Neural cell (in vitro differentiated cells): ENCODE measurements around the gene GGT6. TPM values are rescaled to one million over a fixed set of nuclear protein-coding genes. Genes with fewer than 3 reads are reported as not detected.

Experiments used
- H2AFZ ChIP-seq: fragments of 200-600, 300-800 bp; sonication (generic), shearing (Covaris generic); 2 replicates; pipeline ENCODE4 v1.6.0; 2014; ENCODE audit warnings: low read depth, mild to moderate bottlenecking, antibody characterized with exemption, low read length, moderate library complexity
- H3F3A ChIP-seq: fragments of 200-600 bp; shearing (Covaris generic); 2 replicates; pipeline ENCODE4 v1.6.1; 2016; ENCODE audit warnings: mild to moderate bottlenecking, moderate library complexity, mixed read lengths, antibody characterized with exemption, low read length; ENCODE audit not compliant: insufficient read depth, poor library complexity, severe bottlenecking
- H3K27ac ChIP-seq: fragments of 200-600, 300-800 bp; sonication (generic), shearing (Covaris generic); 2 replicates; pipeline ENCODE4 v1.5.1; 2014; ENCODE audit warnings: mild to moderate bottlenecking, low read length, moderate library complexity
- H3K27me3 ChIP-seq: fragments of 300-800, 200-600 bp; sonication (generic), shearing (Covaris generic); 2 replicates; pipeline ENCODE4 v1.6.0; 2014; ENCODE audit warnings: mild to moderate bottlenecking, low read depth, low read length, moderate library complexity; ENCODE audit not compliant: insufficient read depth
- H3K36me3 ChIP-seq: fragments of 300-800, 200-600 bp; sonication (generic), shearing (Covaris generic); 2 replicates; pipeline ENCODE4 v1.5.1; 2014; ENCODE audit warnings: mild to moderate bottlenecking, antibody characterized with exemption, low read length, moderate library complexity; ENCODE audit not compliant: insufficient read depth
- H3K4me2 ChIP-seq: fragments of 300-800, 200-600 bp; sonication (generic), shearing (Covaris generic); 2 replicates; pipeline ENCODE4 v1.6.0; 2014; ENCODE audit warnings: mild to moderate bottlenecking, low read length
- H3K4me3 ChIP-seq: fragments of 300-800, 200-600 bp; sonication (generic), shearing (Covaris generic); 2 replicates; pipeline ENCODE4 v1.5.1; 2014; ENCODE audit warnings: mild to moderate bottlenecking, low read length, moderate library complexity
- H3K79me2 ChIP-seq: fragments of 200-600 bp; shearing (Covaris generic); replicated peaks from 2 replicates; pipeline ENCODE4 v1.6.0; 2014; ENCODE audit warnings: mild to moderate bottlenecking, low read length, moderate library complexity; ENCODE audit not compliant: insufficient read depth
- H3K9ac ChIP-seq: fragments of 300-800, 200-600 bp; sonication (generic), shearing (Covaris generic); 2 replicates; pipeline ENCODE4 v1.6.1; 2016; ENCODE audit warnings: mild to moderate bottlenecking, low read length, mixed read lengths
- H3K9me2 ChIP-seq: fragments of 200-600 bp; shearing (Covaris generic); 2 replicates; pipeline ENCODE4 v1.6.1; 2016; ENCODE audit warnings: mild to moderate bottlenecking, low read length, mixed read lengths; ENCODE audit not compliant: insufficient read depth
- H3K9me3 ChIP-seq: fragments of 200-600, 300-800 bp; sonication (generic), shearing (Covaris generic); 2 replicates; pipeline ENCODE4 v1.6.1; 2016; ENCODE audit warnings: mild to moderate bottlenecking, mixed run types, low read length, moderate library complexity, mixed read lengths
- H4K20me1 ChIP-seq: fragments of 200-600 bp; shearing (Covaris generic); 2 replicates; pipeline ENCODE4 v1.6.1; 2016; ENCODE audit warnings: mild to moderate bottlenecking, mixed run types; ENCODE audit not compliant: insufficient read depth
- EP300 ChIP-seq: fragments of 450-650 bp; conservative IDR thresholded peaks from 2 replicates; pipeline ENCODE4 v1.6.1; 2014; ENCODE audit warnings: antibody characterized with exemption, mild to moderate bottlenecking, moderate library complexity; ENCODE audit not compliant: poor library complexity, severe bottlenecking
- EZH2 ChIP-seq: fragments of 200-600, 300-800 bp; shearing (Covaris generic), sonication (generic); IDR thresholded peaks from 2 replicates; pipeline ENCODE4 v1.6.1; 2014; ENCODE audit warnings: antibody characterized with exemption, low read length, borderline replicate concordance, mild to moderate bottlenecking; ENCODE audit not compliant: insufficient read depth, poor library complexity, severe bottlenecking
- MXI1 ChIP-seq: fragments of 450-650 bp; conservative IDR thresholded peaks from 2 replicates; pipeline ENCODE4 v1.6.1; 2014; ENCODE audit warnings: antibody characterized with exemption, mild to moderate bottlenecking; ENCODE audit not compliant: poor library complexity, severe bottlenecking
- POLR2AphosphoS5 ChIP-seq: IDR thresholded peaks from 2 replicates; pipeline ENCODE4 v1.6.1; 2012
- RAD21 ChIP-seq: fragments of 450-650 bp; conservative IDR thresholded peaks from 2 replicates; pipeline ENCODE4 v1.6.1; 2014; ENCODE audit warnings: antibody characterized with exemption, mild to moderate bottlenecking, moderate library complexity
- SMC3 ChIP-seq: fragments of 450-650 bp; conservative IDR thresholded peaks from 2 replicates; pipeline ENCODE4 v1.6.1; 2014; ENCODE audit warnings: antibody characterized with exemption, mild to moderate bottlenecking, moderate library complexity; ENCODE audit not compliant: poor library complexity
- TAF1 ChIP-seq: IDR thresholded peaks from 2 replicates; pipeline ENCODE4 v1.6.1; 2012; ENCODE audit warnings: low read depth
- polyA plus RNA-seq: library from polyadenylated mRNA; depleted of rRNA; stranded (reverse); fragments of >200 nt; gene quantifications from 2 replicates; pipeline ENCODE4 v1.2.3, GENCODE V29; 2014
- TF ChIP-seq, protein P1 (sequence below): IDR thresholded peaks from 2 replicates; pipeline ENCODE4 v1.6.1; 2012; ENCODE audit warnings: borderline replicate concordance
- TF ChIP-seq, protein P2 (sequence below): fragments of 450-650 bp; IDR thresholded peaks from 2 replicates; pipeline ENCODE4 v1.5.1; 2014; ENCODE audit warnings: antibody characterized with exemption, mild to moderate bottlenecking, moderate library complexity; ENCODE audit not compliant: poor library complexity, severe bottlenecking

Gene GGT6
- polyA plus RNA-seq, 1 donor from 2014 or later: not detected

DNA sequence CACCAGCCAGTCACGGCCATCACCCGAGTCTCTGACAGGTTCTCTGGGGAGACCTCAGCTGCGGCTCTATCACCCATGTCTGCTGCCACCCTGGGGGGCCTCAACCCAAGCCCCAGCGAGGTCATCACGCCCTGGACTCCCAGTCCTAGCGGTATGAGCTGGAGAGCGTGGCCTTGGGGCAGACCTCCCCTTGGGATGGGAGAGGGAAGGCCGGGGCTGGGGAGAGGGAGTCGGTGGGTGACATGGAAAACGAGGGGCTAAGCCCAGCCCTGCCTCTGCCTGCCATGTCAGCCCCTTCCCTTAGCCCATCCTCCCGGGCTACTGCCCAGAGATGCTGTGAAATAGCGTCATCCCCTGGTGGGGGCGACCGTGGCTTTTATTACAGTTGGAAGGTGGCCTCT is 32.6 kb upstream of the GGT6 start:
- no peak overlapping the region for H3K4me3 ChIP-seq
- no peaks in the 10 kb centered on the region for H3K79me2 ChIP-seq
- no peaks in the 10 kb centered on the region for H3F3A ChIP-seq
- H4K20me1 ChIP-seq: no peaks in the 10 kb centered on the region
- H3K9me3 ChIP-seq: no peaks in the 10 kb centered on the region
- no peak overlapping the region for H3K4me2 ChIP-seq
- no peaks in the 10 kb centered on the region for H3K9me2 ChIP-seq
- TF ChIP-seq RAD21 (no peak), SMC3 (no peak), TAF1 (no peak), MXI1 (no peak), EZH2 (no peak), EP300 (no peak)
- TF ChIP-seq, protein P1, sequence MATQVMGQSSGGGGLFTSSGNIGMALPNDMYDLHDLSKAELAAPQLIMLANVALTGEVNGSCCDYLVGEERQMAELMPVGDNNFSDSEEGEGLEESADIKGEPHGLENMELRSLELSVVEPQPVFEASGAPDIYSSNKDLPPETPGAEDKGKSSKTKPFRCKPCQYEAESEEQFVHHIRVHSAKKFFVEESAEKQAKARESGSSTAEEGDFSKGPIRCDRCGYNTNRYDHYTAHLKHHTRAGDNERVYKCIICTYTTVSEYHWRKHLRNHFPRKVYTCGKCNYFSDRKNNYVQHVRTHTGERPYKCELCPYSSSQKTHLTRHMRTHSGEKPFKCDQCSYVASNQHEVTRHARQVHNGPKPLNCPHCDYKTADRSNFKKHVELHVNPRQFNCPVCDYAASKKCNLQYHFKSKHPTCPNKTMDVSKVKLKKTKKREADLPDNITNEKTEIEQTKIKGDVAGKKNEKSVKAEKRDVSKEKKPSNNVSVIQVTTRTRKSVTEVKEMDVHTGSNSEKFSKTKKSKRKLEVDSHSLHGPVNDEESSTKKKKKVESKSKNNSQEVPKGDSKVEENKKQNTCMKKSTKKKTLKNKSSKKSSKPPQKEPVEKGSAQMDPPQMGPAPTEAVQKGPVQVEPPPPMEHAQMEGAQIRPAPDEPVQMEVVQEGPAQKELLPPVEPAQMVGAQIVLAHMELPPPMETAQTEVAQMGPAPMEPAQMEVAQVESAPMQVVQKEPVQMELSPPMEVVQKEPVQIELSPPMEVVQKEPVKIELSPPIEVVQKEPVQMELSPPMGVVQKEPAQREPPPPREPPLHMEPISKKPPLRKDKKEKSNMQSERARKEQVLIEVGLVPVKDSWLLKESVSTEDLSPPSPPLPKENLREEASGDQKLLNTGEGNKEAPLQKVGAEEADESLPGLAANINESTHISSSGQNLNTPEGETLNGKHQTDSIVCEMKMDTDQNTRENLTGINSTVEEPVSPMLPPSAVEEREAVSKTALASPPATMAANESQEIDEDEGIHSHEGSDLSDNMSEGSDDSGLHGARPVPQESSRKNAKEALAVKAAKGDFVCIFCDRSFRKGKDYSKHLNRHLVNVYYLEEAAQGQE: no peak
- TF ChIP-seq, protein P2, sequence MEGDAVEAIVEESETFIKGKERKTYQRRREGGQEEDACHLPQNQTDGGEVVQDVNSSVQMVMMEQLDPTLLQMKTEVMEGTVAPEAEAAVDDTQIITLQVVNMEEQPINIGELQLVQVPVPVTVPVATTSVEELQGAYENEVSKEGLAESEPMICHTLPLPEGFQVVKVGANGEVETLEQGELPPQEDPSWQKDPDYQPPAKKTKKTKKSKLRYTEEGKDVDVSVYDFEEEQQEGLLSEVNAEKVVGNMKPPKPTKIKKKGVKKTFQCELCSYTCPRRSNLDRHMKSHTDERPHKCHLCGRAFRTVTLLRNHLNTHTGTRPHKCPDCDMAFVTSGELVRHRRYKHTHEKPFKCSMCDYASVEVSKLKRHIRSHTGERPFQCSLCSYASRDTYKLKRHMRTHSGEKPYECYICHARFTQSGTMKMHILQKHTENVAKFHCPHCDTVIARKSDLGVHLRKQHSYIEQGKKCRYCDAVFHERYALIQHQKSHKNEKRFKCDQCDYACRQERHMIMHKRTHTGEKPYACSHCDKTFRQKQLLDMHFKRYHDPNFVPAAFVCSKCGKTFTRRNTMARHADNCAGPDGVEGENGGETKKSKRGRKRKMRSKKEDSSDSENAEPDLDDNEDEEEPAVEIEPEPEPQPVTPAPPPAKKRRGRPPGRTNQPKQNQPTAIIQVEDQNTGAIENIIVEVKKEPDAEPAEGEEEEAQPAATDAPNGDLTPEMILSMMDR: no peak
- no peaks in the 10 kb centered on the region for H3K27me3 ChIP-seq
- no peaks in the 10 kb centered on the region for H3K36me3 ChIP-seq
- no peak overlapping the region for H3K9ac ChIP-seq
- H3K27ac ChIP-seq: no peak overlapping the region
- no peak overlapping the region for H2AFZ ChIP-seq

DNA sequence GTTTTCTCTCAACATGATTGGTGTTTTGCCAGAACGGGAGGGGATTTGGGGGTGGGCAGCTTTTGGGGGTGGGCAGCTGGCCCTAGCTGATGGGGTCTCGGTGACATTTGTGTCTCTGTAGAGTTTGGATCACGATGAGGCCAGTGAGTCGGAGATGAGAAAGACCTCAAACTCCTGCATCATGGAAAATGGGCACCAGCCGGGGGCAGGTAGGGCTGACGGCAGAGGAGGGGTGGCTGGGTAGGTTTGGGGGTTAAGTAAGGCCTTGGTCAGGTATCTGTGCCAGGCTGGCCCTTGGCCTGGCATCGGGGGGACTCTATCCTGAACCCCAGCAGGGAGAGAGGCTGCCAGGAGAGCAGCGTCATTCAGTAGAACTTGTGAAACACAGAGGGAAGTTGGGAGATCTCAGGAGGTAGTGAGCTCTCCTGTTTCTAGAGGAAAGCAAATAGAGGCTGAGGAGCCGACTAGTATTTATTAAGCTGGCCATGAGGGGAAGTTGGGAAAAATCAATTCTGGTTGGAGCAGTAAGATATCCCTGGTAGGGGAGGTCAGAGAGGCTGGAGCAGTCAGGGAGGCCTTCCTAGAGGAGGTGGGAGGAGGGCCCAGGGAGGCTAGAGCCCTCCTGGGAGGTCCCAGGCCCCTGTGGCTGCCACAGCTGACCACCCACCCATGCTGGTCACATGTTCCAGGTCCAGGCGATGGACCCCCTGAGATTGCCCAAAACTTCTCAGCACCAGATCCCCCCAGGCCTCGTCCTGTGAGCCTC is 32.0 kb upstream of the GGT6 start:
- H3K79me2 ChIP-seq: no peaks in the 10 kb centered on the region
- H3K27ac ChIP-seq: no peak overlapping the region
- H3K9me2 ChIP-seq: no peaks in the 10 kb centered on the region
- H2AFZ ChIP-seq: no peak overlapping the region
- no peaks in the 10 kb centered on the region for H3F3A ChIP-seq
- no peak for TF ChIP-seq MXI1
- no peaks in the 10 kb centered on the region for H3K27me3 ChIP-seq
- H3K4me2 ChIP-seq: no peak overlapping the region
- H3K4me3 ChIP-seq: no peak overlapping the region
- no peak overlapping the region for H3K9ac ChIP-seq
- no peaks in the 10 kb centered on the region for H4K20me1 ChIP-seq
- H3K36me3 ChIP-seq: no peaks in the 10 kb centered on the region
- no peaks in the 10 kb centered on the region for H3K9me3 ChIP-seq

DNA sequence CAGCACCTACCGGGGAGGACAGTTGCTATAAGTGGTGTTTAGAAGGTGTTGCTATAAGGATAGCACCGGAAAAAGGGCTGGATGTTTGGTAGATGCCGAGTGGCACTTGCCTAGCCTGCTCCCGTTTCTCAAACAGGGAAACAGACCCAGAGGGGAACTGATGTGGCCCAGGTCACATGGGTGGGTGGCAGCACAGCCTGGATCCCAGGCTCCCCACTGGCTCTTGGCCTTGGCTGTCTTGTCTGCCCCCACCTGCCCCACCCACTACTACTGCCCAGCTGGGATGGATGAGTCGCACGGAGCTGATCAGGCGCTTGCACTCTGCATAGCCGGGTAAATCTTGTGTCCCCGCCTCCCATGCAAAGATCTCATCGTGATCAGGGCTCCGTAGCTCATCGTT is 31.2 kb upstream of the GGT6 start:
- no peaks in the 10 kb centered on the region for H3K79me2 ChIP-seq
- H3K4me2 ChIP-seq: no peak overlapping the region
- H3K9me3 ChIP-seq: no peaks in the 10 kb centered on the region
- H3K27ac ChIP-seq: no peak overlapping the region
- H2AFZ ChIP-seq: no peak overlapping the region
- no peaks in the 10 kb centered on the region for H3F3A ChIP-seq
- TF ChIP-seq RAD21: no peak
- TF ChIP-seq, protein P2: no peak
- TF ChIP-seq POLR2AphosphoS5: no peak
- TF ChIP-seq EP300: no peak
- no peak for TF ChIP-seq EZH2
- no peak for TF ChIP-seq TAF1
- TF ChIP-seq, protein P1: no peak
- TF ChIP-seq MXI1: no peak
- no peak for TF ChIP-seq SMC3
- no peaks in the 10 kb centered on the region for H3K36me3 ChIP-seq
- H3K27me3 ChIP-seq: no peaks in the 10 kb centered on the region
- H3K9ac ChIP-seq: no peak overlapping the region
- no peaks in the 10 kb centered on the region for H4K20me1 ChIP-seq
- no peak overlapping the region for H3K4me3 ChIP-seq
- no peaks in the 10 kb centered on the region for H3K9me2 ChIP-seq
